Effector CD4-positive, alpha-beta T cell (primary cell): ENCODE data around the gene KYAT1.

Source experiments
- DNase-seq: peaks from one replicate; pipeline ENCODE4 v3.0.0-alpha.2; 2020

Gene KYAT1

GRCh38 chr9:128906741-128907140 is 25.0 kb upstream of the KYAT1 start:
- no peak for DNase-seq

- DNase-seq, result no peak
Measured at GRCh38 chr9:128905964-128906363, 24.2 kb upstream of the KYAT1 start.

- DNase-seq, result no peak
Measured at GRCh38 chr9:128903871-128904620, 22.3 kb upstream of the KYAT1 start.

GRCh38 chr9:128903079-128903461 is 21.3 kb upstream of the KYAT1 start:
- DNase-seq, result no peak

- peak; percentile 80 for DNase-seq
Measured at GRCh38 chr9:128902351-128903078, 20.8 kb upstream of the KYAT1 start.

GRCh38 chr9:128901822-128902221 is 20.1 kb upstream of the KYAT1 start:
- no peak for DNase-seq

- no peak for DNase-seq
Measured at GRCh38 chr9:128901379-128901778, 19.6 kb upstream of the KYAT1 start.

- DNase-seq, result no peak
Measured at GRCh38 chr9:128899566-128900322, 18.0 kb upstream of the KYAT1 start.

- DNase-seq, result no peak
Measured at GRCh38 chr9:128898845-128899565, 17.3 kb upstream of the KYAT1 start.

- DNase-seq, result no peak
Measured at GRCh38 chr9:128898382-128898781, 16.6 kb upstream of the KYAT1 start.

GRCh38 chr9:128895556-128895955 is 13.8 kb upstream of the KYAT1 start:
- DNase-seq, result no peak

GRCh38 chr9:128894764-128895163 is 13.0 kb upstream of the KYAT1 start:
- no peak for DNase-seq

GRCh38 chr9:128893354-128893753 is 11.6 kb upstream of the KYAT1 start:
- DNase-seq, result no peak

GRCh38 chr9:128892221-128892921 is 10.6 kb upstream of the KYAT1 start:
- DNase-seq, result no peak

GRCh38 chr9:128891321-128892220 is 9.8 kb upstream of the KYAT1 start:
- DNase-seq, result no peak

GRCh38 chr9:128887914-128888350 is 6.2 kb upstream of the KYAT1 start:
- no peak for DNase-seq

- no peak for DNase-seq
Measured at GRCh38 chr9:128887049-128887448, 5.3 kb upstream of the KYAT1 start.

- no peak for DNase-seq
Measured at GRCh38 chr9:128886211-128886891, 4.6 kb upstream of the KYAT1 start.

- no peak for DNase-seq
Measured at GRCh38 chr9:128885798-128886197, 4.0 kb upstream of the KYAT1 start.

GRCh38 chr9:128885376-128885775 is 3.6 kb upstream of the KYAT1 start:
- no peak for DNase-seq

GRCh38 chr9:128884164-128884563 is 2.4 kb upstream of the KYAT1 start:
- no peak for DNase-seq
